GM21619 (cell line): ENCODE data around the gene FSD2.
A peak's percentile ranks its signal among the peaks of the same experiment; 100 is the strongest.

ENCODE experiments used
- ATAC-seq: cut with Tn5 transposase; IDR thresholded peaks from one replicate; pipeline ENCODE4 v1.9.1; 2021; ENCODE audit not compliant: unreplicated experiment

Gene FSD2

DNA sequence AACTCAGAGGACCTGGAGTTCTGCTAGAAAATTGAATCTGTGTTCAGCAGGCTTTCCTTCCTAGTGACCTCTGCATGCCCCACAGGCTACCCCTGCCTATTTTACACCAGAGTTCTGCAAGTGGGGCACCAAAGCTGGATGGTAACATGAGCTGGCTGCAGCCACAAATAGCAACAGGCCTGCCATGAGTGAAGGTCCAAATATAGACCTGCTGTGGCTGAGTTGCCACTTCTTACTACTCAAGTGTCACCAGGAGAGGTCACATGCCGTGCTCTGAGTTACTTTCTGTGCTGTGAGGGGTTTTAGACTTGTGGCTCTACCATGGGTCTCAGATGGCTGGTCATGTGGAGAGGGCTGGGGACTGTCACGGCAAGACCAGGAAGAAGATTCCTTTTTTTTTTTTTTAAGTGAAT, at the start of gene FSD2:
Gene FSD2, minus strand, starts transcription at position 76 of the 413 bp plus-strand sequence. CDS start 18,679 bp downstream, outside the sequence.
- peak; percentile 52 for ATAC-seq

- no peak for ATAC-seq
These were observed 48.7 kb upstream of the FSD2 start for GRCh38 chr15:82854554-82854953.

DNA sequence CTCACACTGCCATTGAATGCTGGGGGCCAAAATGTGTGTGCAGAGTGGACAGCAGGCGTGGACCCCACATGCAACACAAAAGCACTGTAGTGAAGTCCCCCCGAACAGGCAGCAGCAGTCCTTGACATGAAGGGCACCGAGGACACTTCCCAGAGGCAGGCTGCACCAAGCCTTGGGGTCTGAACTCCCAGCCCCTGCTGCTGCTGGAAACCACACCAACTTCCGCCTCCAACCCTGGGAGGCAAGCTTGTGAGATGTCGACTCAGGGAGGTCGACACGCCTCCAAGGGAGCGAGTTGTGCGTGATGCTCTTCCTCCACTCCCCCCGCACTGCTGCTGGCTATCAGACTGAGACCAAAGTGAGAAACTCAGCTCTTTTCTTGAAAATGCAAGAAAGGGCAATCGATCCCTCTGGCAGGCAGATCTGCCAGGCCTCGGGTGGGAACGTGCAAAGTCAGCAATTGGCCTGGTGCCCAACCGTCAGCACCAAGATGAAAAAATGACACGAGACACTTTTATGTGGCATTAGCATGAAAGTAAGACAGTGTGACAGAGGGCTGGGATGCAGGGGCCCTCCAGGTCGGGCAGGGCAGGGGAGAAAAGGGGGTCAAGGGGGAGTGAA, 47.2 kb upstream of the FSD2 start:
- no peak for ATAC-seq

GRCh38 chr15:82851981-82852511, 46.2 kb upstream of the FSD2 start:
- ATAC-seq: no peak

GRCh38 chr15:82851306-82851850, 45.5 kb upstream of the FSD2 start:
- ATAC-seq: no peak

- no peak for ATAC-seq
These were observed 44.9 kb upstream of the FSD2 start for GRCh38 chr15:82850731-82851130.

DNA sequence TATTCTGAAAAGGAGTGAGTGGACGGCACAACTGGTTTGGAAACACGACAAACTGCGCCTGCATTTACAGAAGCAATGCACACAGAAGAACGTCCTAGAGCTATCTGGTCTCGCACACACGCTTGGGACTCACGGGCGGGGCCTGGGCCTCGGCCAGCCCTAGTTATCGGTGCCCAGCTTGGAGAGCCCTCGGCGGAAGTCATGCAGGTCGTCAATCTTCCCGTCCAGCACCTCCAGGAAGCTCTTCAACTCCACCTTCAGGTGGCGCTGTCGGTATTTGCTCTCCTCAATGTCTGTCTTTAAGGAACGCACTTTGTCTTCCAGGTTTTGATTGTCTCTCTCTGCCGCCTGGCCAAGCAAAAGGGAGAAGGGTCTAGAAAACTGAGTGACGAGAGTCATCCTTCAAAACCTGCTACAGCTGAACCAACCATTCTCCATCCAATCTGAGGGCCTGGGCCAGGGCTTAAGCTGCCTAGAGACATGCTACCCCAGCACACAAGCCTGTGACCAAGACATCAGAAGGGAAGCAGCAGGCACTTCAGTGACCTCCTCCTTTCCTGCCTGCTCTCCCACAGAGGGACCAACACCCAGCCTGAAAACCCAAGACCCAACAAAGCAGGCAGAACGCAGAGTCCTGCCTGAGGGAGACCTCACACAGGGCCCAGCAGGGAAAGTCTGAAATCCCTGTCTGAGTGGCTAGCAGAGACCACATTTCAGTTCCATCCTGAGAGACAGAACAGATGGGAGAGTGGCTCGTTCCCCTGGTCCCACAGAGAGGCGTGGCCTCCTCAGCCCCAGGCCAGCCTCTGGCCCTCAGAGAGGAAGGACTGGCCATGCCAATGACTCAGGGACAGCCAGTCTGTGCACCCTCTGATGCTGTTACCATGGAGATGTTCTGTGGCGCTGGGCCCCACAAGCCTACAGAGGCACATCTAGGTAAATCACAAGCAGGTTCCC, 44.0 kb upstream of the FSD2 start:
- no peak for ATAC-seq

DNA sequence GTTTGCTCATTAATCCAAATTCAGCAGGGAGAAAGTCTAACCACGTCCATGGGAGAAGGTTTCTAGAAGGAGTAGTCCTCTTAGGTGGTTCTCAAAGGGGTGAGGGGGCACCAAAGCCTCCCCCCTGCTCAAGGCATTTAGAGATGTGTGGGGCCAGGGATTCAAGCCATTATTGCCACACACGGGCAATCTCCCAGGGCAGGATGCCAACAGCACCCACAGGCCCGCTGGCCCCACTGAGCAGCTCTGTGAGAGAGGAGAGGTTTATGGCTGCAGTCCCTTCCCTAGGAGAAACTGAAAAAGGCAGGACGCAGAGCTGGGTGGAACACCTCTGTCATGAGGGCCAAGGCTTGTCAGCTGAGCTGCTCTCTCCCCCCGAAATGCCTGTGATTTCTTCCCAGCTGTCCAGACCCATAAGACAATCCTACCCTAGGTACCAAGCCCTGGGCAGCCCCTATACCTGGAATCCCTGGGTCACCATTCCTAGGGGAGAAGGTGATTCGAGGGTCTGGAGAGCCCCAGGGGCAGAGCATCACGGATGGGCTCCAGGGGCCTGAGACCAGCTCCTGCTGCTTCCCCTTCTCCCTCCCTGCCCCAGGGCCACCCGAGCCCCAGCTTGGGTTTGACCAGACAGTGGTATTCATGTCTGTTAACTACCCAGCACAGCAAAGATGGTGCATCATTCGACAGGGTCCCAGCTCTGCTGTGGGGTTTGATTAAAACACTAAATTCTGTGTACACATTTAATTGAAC, 42.5 kb upstream of the FSD2 start:
- no peak for ATAC-seq

DNA sequence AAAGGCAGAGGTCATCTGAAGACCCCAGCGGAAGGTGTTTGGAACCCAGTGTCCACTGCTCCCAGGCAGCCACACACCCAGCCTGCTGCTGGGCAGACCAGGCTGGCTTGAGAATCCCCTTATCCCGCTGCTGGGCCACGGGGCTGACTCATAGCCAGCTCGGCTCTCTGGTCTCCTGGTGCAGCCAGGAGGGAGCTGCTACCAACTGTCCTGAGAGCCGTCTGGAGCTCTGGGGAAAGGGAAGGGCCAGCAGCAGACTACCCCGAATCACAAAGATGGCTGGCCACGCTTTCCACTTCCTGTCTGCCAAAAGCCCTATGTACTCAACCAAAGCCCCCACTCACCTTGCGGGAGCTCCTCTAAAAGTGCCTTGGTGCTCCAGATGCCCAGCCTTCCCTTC, 41.8 kb upstream of the FSD2 start:
- no peak for ATAC-seq

GRCh38 chr15:82846621-82847020, 40.8 kb upstream of the FSD2 start:
- no peak for ATAC-seq

- no peak for ATAC-seq
These were observed 39.8 kb upstream of the FSD2 start for GRCh38 chr15:82845686-82846085.

GRCh38 chr15:82843566-82843965, 37.7 kb upstream of the FSD2 start:
- no peak for ATAC-seq

DNA sequence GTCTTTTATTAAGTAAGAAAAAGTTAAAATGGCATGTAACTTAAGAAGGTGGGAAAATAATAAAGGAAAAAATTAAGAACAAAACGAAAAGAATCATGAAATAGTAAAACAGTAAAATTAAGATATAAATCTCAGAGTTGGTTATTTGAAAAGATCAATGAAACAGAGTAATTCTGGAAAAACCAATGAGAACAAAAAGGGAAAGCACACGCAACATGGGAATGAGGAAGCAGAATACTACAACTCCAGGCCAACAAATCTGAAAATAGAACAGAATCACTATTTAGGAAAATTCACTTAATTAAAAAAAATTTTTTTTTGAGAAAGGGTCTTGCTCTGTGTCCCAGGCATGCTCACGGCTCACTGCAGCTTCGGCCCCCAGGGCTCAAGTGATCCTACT, 34.3 kb upstream of the FSD2 start:
- no peak for ATAC-seq

GRCh38 chr15:82839136-82839535, 33.3 kb upstream of the FSD2 start:
- no peak for ATAC-seq

GRCh38 chr15:82838096-82838735, 32.3 kb upstream of the FSD2 start:
- ATAC-seq: no peak

GRCh38 chr15:82835391-82835917, 29.6 kb upstream of the FSD2 start:
- no peak for ATAC-seq

DNA sequence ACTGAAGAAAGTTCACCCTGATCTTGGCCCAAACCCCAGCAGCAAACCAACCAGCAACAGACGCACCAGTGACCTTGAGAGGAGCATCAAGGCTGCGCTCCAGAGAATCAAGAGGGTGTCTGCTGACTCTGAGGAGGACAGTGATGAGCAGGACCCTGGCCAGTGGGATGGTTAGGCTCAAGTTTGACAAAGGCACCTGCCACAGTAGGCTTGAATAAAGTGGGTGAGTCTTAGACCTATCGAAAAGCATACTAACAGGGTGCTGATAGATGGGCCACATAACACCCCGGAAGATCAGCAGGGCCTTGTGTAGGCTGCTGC, 27.5 kb upstream of the FSD2 start:
- no peak for ATAC-seq

DNA sequence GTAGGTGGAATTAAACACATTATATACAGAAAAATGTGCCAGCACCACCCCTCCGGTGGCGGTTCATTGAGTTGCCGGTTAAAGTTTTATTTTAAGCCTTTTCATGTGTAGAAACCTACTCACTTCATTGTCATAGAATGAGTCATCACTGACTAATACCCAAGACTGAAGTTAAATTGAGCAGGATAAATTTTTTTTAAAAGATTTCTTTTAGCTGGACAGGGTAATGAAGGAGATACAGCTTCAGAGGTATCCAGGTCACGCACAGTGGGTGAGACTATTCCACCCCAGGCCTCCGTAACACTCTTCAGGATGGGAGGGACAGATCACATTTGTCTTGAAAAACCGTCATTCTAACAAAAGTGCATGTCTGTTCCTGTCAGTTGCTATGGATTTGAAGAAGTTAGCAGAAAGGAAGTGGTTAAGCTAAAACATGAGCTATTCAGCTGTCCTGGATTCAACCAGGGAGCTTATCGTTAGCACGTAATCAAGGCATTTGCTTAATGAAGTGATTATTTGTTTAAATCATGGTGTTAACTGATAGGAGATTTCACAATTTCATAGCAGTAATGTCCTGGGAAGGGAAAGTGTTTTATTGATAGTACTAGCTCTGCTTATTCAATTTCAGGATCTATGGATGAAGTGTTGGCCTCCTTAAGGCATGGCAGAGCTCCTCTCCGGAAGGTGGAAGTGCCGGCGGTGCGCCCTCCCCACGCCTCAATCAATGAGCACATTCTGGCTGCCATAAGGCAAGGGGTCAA, 26.9 kb upstream of the FSD2 start:
- peak; percentile 91 for ATAC-seq

GRCh38 chr15:82831894-82832600, 26.2 kb upstream of the FSD2 start:
- ATAC-seq: no peak
